RWPE2 (cell line): ENCODE data around the gene YEATS4.

Source experiments
- ATAC-seq: fragments of 200-7000 bp; cut with Tn5 transposase; 3 replicates; pipeline ENCODE4 v1.9.1; 2021; ENCODE audit warnings: low read depth
- DNase-seq: peaks from one replicate; pipeline ENCODE4 v3.0.0-alpha.2; 2020; ENCODE audit warnings: low spot score
- H3K27ac ChIP-seq: fragments of 450-650 bp; 2 replicates; pipeline ENCODE4 v1.5.1; 2017; ENCODE audit warnings: mild to moderate bottlenecking; ENCODE audit not compliant: poor library complexity, severe bottlenecking
- H3K27me3 ChIP-seq: fragments of 250-450 bp; sonication (Bioruptor Pico); 2 replicates; pipeline ENCODE4 v1.5.1; 2021; ENCODE audit warnings: mild to moderate bottlenecking, moderate library complexity; ENCODE audit not compliant: insufficient read depth, poor library complexity, severe bottlenecking
- H3K36me3 ChIP-seq: fragments of 250-450 bp; sonication (Bioruptor Pico); 2 replicates; pipeline ENCODE4 v1.5.1; 2020; ENCODE audit warnings: low read depth, mild to moderate bottlenecking, moderate library complexity
- H3K4me1 ChIP-seq: fragments of 250-450 bp; sonication (Bioruptor Pico); 2 replicates; pipeline ENCODE4 v1.5.1; 2021; ENCODE audit warnings: mild to moderate bottlenecking, moderate library complexity; ENCODE audit not compliant: insufficient read depth, poor library complexity, severe bottlenecking
- H3K4me3 ChIP-seq: fragments of 250-450 bp; sonication (Bioruptor Pico); 2 replicates; pipeline ENCODE4 v1.5.1; 2021; ENCODE audit warnings: mild to moderate bottlenecking, moderate library complexity; ENCODE audit not compliant: severe bottlenecking
- H3K9me3 ChIP-seq: fragments of 250-450 bp; sonication (Bioruptor Pico); 2 replicates; pipeline ENCODE4 v1.5.1; 2021; ENCODE audit warnings: mild to moderate bottlenecking, moderate library complexity; ENCODE audit not compliant: severe bottlenecking
- TF ChIP-seq, protein P1 (sequence below): fragments of 450-650 bp; IDR thresholded peaks from one replicate; pipeline ENCODE4 v1.5.1; 2017; ENCODE audit warnings: mild to moderate bottlenecking, moderate library complexity; ENCODE audit not compliant: poor library complexity, severe bottlenecking

The YEATS4 gene

DNA sequence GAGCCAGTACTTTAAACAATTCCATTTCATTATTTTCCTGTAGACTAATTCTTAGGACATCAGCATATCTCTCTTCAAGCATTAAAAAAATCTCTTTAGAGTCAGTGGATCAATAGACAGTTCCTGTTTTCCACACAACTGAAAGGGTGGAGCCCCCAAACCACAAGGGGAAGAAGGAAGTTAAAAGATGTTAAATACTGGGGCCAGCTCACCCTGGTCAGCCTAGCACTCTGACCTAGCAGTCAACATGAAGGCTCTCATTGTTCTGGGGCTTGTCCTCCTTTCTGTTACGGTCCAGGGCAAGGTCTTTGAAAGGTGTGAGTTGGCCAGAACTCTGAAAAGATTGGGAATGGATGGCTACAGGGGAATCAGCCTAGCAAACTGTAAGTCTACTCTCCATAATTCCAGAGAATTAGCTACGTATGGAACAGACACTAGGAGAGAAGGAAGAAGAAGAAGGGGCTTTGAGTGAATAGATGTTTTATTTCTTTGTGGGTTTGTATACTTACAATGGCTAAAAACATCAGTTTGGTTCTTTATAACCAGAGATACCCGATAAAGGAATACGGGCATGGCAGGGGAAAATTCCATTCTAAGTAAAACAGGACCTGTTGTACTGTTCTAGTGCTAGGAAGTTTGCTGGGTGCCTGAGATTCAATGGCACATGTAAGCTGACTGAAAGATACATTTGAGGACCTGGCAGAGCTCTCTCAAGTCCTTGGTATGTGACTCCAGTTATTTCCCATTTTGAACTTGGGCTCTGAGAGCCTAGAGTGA, 11.2 kb upstream of the YEATS4 start, which contains the start of gene LYZ:
Gene LYZ, plus strand, starts transcription at position 220 of the 777 bp plus-strand sequence. Its CDS starts 28 bp downstream, at position 248.
- TF ChIP-seq, protein P1, sequence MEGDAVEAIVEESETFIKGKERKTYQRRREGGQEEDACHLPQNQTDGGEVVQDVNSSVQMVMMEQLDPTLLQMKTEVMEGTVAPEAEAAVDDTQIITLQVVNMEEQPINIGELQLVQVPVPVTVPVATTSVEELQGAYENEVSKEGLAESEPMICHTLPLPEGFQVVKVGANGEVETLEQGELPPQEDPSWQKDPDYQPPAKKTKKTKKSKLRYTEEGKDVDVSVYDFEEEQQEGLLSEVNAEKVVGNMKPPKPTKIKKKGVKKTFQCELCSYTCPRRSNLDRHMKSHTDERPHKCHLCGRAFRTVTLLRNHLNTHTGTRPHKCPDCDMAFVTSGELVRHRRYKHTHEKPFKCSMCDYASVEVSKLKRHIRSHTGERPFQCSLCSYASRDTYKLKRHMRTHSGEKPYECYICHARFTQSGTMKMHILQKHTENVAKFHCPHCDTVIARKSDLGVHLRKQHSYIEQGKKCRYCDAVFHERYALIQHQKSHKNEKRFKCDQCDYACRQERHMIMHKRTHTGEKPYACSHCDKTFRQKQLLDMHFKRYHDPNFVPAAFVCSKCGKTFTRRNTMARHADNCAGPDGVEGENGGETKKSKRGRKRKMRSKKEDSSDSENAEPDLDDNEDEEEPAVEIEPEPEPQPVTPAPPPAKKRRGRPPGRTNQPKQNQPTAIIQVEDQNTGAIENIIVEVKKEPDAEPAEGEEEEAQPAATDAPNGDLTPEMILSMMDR: no peak
- no peak within 1 kb of the TSS for H3K27ac ChIP-seq

DNA sequence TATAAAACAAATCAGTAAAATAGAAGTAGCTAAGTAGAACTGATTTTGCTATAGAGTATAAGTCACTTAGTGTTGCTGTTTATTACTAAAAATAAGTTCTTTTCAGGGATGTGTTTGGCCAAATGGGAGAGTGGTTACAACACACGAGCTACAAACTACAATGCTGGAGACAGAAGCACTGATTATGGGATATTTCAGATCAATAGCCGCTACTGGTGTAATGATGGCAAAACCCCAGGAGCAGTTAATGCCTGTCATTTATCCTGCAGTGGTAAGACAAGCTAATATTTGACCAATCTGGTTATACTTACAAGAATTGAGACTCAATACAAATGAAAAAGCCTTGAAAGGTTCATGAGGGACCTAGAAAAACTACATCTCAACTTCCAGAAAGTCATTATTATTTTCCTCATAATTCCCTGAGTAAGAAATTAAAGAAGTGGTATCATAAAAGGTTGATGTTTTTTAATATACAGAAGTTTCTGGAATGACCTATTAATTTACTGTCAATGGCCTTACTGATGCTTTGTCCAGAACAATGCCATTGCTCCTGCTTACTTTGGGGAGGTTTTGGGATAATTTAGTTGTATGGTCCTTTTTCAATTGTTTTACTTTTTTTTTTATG, 9.4 kb upstream of the YEATS4 start:
- Histone ChIP-seq H3K27ac (no peak overlapping the region), H3K4me3 (no peak overlapping the region), H3K27me3 (no peaks in the 10 kb centered on the region), H3K9me3 (no peaks in the 10 kb centered on the region), H3K4me1 (no peaks in the 10 kb centered on the region), H3K36me3 (no peaks in the 10 kb centered on the region)
- TF ChIP-seq, protein P1: no peak
- ATAC-seq: no peak
- no peak for DNase-seq

More for the DNA sequence above, 11.2 kb upstream of the YEATS4 start, which contains the start of gene LYZ:
- ATAC-seq: no peak
- no peak within 1 kb of the TSS for H3K4me3 ChIP-seq
- no peaks in the 10 kb centered on the region for H3K9me3 ChIP-seq
- H3K27me3 ChIP-seq: no peaks in the 10 kb centered on the region
- no peaks in the 10 kb centered on the region for H3K36me3 ChIP-seq
- no peak for DNase-seq
- H3K4me1 ChIP-seq: no peaks in the 10 kb centered on the region

DNA sequence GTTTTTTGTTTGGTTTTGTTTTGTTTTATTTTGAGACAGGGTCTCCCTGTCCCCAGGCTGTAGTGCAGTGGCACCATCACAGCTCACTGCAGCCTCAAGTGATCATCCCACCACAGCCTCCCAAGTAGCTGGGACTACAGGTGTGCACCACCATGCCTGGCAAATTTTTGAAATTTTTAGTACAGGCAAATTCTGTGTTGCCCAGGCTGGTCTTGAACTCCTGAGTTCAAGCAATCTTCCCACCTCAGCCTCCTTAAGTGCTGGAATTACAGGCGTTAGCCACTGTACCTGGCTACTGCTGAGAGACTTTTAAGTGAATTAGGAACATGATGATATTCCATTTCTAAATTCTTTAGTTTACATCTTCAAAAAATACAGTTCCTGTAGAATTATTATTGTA, 8.8 kb upstream of the YEATS4 start:
- Histone ChIP-seq H3K27me3 (no peaks in the 10 kb centered on the region), H3K4me1 (no peaks in the 10 kb centered on the region), H3K27ac (no peak overlapping the region), H3K36me3 (no peaks in the 10 kb centered on the region), H3K9me3 (no peaks in the 10 kb centered on the region), H3K4me3 (no peak overlapping the region)
- TF ChIP-seq, protein P1: no peak
- no peak for ATAC-seq
- DNase-seq: no peak

DNA sequence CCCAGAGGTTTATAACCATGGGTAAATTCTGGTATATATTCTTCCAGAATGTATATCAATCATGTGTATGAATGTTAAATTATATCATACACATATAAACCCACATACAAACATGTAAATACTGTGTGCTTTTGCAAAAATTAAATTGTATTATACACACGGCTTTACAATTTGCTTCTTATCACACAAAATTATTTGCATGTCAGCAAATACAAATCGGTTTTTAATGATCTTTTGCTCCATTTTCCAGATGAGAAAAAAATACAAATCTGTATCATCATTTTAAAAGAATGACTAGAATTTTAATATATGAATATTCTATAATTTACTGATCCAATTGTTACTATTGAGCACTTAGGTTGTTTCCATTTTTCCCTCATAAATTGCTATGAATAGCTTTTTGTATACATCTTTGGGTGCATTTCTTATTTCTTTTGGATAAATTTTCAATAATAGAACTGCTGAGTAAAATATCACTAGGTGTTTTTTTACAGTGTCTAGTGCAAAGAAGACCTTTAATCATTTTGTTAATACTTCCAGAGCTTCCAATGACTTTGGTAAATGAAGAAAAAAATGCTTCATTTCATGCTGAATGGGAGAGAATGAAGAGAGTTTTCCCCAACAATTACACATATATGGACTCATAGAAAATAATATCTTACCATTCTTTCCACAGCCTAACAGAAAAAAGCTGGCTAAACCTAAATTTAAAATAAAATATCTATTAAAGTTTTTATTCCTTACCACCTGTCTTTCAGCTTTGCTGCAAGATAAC, 7.9 kb upstream of the YEATS4 start:
- Histone ChIP-seq H3K27ac (no peak overlapping the region), H3K4me1 (no peaks in the 10 kb centered on the region), H3K27me3 (no peaks in the 10 kb centered on the region), H3K4me3 (no peak overlapping the region), H3K36me3 (no peaks in the 10 kb centered on the region), H3K9me3 (no peaks in the 10 kb centered on the region)
- TF ChIP-seq, protein P1: no peak
- DNase-seq: no peak
- ATAC-seq: no peak
